K562 (cell line): ENCODE data around the gene HAPLN2. TPM values are rescaled to one million over a fixed set of nuclear protein-coding genes. Genes with fewer than 3 reads are reported as not detected.

Experiments
- BHLHE40 ChIP-seq: IDR thresholded peaks from 2 replicates; pipeline ENCODE4 v1.6.1; 2011; ENCODE audit warnings: low read length, improper control_type of control experiment
- POLR2B ChIP-seq: fragments of 450-650 bp; IDR thresholded peaks from 2 replicates; pipeline ENCODE4 v1.6.1; 2018; ENCODE audit warnings: low read depth; ENCODE audit not compliant: partially characterized antibody
- PTTG1 ChIP-seq: fragments of 450-650 bp; IDR thresholded peaks from 2 replicates; pipeline ENCODE4 v1.6.1; 2016; ENCODE audit warnings: low read depth, mild to moderate bottlenecking, missing genetic modification characterization, missing compliant biosample characterization
- SMAD4 ChIP-seq: fragments of 250-450 bp; sonication (Bioruptor Pico); conservative IDR thresholded peaks from 2 replicates; pipeline ENCODE4 v1.8.0; 2021; ENCODE audit warnings: inconsistent platforms, mild to moderate bottlenecking, moderate library complexity
- polyA plus RNA-seq, 8 experiments: library from polyadenylated mRNA; depleted of rRNA in 4 of 8; stranded (reverse) in 5 of 8; unstranded in 3 of 8; fragments of >200 nt; fragmentation: Nextera tagmentation in 2 of 8; fragmentation: Illumina TruSeq in 1 of 8; extraction: Ambion mirVana in 2 of 8; extraction: Trizol in 1 of 8; gene quantifications; 2 replicates each; pipeline versions ENCODE4 v1.2.1 to v1.2.3, GENCODE V29; 2011 to 2014; ENCODE audit warnings: inconsistent platforms in 1 of 8, missing spikeins in 1 of 8
- total RNA-seq, 7 experiments: library from RNA; depleted of rRNA in 6 of 7; stranded (reverse); fragments of >200 nt in 6 of 7; fragmentation: Illumina TruSeq in 2 of 7; extraction: Trizol in 2 of 7; gene quantifications; 2 replicates each; pipeline versions ENCODE4 v1.2.1 to v1.2.3, GENCODE V29; 2011 to 2021; ENCODE audit warnings: low replicate concordance in 1 of 7
- TF ChIP-seq, protein P1 (sequence below), 2 experiments: IDR thresholded peaks; 2 replicates each; pipeline ENCODE4 v1.6.1; 2012; ENCODE audit warnings: improper control_type of control experiment in 2 of 2, low read depth in 2 of 2, low read length in 2 of 2, borderline replicate concordance in 1 of 2
- TF ChIP-seq, protein P2 (sequence below): fragments of 250-450 bp; sonication (Bioruptor Pico); IDR thresholded peaks from 2 replicates; pipeline ENCODE4 v1.4.0; 2020; ENCODE audit warnings: mild to moderate bottlenecking, moderate library complexity, borderline replicate concordance
- TF ChIP-seq, protein P3 (sequence below): sonication (generic); formaldehyde crosslinking; IDR thresholded peaks from 2 replicates; pipeline ENCODE4 v1.8.1; 2022; ENCODE audit warnings: missing genetic modification reagents
- TF ChIP-seq, protein P4 (sequence below): fragments of 450-650 bp; IDR thresholded peaks from 2 replicates; pipeline ENCODE4 v1.6.1; 2016; ENCODE audit warnings: low read depth
- TF ChIP-seq, protein P5 (sequence below): sonication (generic); formaldehyde crosslinking; IDR thresholded peaks from 2 replicates; pipeline ENCODE4 v1.8.0; 2022; ENCODE audit warnings: mild to moderate bottlenecking, missing genetic modification reagents

HAPLN2 gene
- total and polyA plus RNA-seq, 9 of the 15 experiments (the other 6 are each of a cell fraction or from before 2014, with no cell fraction given) = 0.14 to 5.2 (median 3.8) TPM; not detected in 4

DNA sequence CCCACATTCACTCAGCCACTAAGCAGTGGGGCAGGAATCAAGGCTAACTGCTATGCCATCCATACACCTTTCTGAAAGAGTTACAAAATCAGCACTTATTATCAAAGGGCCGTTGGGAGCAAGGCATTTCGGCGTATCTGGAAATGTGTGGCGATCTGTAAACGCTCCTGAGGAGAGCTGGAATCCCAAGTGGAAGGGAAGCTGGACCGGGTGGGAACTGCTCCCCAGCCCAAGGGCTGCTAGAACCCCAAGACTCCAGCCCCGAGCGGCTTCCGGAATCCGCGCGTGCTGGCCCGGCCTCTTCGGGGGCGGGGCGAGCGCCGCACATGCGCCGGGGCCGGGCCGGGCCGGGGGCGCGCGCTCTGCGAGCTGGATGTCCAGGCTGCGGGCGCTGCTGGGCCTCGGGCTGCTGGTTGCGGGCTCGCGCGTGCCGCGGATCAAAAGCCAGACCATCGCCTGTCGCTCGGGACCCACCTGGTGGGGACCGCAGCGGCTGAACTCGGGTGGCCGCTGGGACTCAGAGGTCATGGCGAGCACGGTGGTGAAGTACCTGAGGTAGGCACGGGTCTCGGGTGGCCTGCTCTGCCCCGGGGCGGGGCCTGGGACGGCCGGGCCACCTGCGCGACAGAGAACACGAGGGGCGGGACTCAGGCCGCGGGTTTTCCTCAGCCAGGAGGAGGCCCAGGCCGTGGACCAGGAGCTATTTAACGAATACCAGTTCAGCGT lies 27.6 kb upstream of the HAPLN2 start, which contains the start of gene NAXE (continued):
- TF ChIP-seq, protein P1, sequence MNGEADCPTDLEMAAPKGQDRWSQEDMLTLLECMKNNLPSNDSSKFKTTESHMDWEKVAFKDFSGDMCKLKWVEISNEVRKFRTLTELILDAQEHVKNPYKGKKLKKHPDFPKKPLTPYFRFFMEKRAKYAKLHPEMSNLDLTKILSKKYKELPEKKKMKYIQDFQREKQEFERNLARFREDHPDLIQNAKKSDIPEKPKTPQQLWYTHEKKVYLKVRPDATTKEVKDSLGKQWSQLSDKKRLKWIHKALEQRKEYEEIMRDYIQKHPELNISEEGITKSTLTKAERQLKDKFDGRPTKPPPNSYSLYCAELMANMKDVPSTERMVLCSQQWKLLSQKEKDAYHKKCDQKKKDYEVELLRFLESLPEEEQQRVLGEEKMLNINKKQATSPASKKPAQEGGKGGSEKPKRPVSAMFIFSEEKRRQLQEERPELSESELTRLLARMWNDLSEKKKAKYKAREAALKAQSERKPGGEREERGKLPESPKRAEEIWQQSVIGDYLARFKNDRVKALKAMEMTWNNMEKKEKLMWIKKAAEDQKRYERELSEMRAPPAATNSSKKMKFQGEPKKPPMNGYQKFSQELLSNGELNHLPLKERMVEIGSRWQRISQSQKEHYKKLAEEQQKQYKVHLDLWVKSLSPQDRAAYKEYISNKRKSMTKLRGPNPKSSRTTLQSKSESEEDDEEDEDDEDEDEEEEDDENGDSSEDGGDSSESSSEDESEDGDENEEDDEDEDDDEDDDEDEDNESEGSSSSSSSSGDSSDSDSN (IDR thresholded peaks at IDR 0.05; ENCODE audit: borderline replicate concordance in 1 of 2, low read depth in 2 of 2, low read length in 2 of 2) = 0 out of 4 replicates have a peak, but pooled peaks of 1 of the 2 experiments have one; percentile 36
- TF ChIP-seq, protein P2, sequence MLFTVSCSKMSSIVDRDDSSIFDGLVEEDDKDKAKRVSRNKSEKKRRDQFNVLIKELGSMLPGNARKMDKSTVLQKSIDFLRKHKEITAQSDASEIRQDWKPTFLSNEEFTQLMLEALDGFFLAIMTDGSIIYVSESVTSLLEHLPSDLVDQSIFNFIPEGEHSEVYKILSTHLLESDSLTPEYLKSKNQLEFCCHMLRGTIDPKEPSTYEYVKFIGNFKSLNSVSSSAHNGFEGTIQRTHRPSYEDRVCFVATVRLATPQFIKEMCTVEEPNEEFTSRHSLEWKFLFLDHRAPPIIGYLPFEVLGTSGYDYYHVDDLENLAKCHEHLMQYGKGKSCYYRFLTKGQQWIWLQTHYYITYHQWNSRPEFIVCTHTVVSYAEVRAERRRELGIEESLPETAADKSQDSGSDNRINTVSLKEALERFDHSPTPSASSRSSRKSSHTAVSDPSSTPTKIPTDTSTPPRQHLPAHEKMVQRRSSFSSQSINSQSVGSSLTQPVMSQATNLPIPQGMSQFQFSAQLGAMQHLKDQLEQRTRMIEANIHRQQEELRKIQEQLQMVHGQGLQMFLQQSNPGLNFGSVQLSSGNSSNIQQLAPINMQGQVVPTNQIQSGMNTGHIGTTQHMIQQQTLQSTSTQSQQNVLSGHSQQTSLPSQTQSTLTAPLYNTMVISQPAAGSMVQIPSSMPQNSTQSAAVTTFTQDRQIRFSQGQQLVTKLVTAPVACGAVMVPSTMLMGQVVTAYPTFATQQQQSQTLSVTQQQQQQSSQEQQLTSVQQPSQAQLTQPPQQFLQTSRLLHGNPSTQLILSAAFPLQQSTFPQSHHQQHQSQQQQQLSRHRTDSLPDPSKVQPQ (CRISPR knock-in tag) = no peak
- TF ChIP-seq SMAD4 (CRISPR knock-in tag) (no peak; the same call in 1 of the 2 replicates), BHLHE40 (peak; percentile 60), PTTG1 (tag) (no peak), POLR2B (peak; percentile 90)
- TF ChIP-seq, protein P3, sequence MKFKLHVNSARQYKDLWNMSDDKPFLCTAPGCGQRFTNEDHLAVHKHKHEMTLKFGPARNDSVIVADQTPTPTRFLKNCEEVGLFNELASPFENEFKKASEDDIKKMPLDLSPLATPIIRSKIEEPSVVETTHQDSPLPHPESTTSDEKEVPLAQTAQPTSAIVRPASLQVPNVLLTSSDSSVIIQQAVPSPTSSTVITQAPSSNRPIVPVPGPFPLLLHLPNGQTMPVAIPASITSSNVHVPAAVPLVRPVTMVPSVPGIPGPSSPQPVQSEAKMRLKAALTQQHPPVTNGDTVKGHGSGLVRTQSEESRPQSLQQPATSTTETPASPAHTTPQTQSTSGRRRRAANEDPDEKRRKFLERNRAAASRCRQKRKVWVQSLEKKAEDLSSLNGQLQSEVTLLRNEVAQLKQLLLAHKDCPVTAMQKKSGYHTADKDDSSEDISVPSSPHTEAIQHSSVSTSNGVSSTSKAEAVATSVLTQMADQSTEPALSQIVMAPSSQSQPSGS (CRISPR knock-in tag) = no peak
- TF ChIP-seq, protein P4, sequence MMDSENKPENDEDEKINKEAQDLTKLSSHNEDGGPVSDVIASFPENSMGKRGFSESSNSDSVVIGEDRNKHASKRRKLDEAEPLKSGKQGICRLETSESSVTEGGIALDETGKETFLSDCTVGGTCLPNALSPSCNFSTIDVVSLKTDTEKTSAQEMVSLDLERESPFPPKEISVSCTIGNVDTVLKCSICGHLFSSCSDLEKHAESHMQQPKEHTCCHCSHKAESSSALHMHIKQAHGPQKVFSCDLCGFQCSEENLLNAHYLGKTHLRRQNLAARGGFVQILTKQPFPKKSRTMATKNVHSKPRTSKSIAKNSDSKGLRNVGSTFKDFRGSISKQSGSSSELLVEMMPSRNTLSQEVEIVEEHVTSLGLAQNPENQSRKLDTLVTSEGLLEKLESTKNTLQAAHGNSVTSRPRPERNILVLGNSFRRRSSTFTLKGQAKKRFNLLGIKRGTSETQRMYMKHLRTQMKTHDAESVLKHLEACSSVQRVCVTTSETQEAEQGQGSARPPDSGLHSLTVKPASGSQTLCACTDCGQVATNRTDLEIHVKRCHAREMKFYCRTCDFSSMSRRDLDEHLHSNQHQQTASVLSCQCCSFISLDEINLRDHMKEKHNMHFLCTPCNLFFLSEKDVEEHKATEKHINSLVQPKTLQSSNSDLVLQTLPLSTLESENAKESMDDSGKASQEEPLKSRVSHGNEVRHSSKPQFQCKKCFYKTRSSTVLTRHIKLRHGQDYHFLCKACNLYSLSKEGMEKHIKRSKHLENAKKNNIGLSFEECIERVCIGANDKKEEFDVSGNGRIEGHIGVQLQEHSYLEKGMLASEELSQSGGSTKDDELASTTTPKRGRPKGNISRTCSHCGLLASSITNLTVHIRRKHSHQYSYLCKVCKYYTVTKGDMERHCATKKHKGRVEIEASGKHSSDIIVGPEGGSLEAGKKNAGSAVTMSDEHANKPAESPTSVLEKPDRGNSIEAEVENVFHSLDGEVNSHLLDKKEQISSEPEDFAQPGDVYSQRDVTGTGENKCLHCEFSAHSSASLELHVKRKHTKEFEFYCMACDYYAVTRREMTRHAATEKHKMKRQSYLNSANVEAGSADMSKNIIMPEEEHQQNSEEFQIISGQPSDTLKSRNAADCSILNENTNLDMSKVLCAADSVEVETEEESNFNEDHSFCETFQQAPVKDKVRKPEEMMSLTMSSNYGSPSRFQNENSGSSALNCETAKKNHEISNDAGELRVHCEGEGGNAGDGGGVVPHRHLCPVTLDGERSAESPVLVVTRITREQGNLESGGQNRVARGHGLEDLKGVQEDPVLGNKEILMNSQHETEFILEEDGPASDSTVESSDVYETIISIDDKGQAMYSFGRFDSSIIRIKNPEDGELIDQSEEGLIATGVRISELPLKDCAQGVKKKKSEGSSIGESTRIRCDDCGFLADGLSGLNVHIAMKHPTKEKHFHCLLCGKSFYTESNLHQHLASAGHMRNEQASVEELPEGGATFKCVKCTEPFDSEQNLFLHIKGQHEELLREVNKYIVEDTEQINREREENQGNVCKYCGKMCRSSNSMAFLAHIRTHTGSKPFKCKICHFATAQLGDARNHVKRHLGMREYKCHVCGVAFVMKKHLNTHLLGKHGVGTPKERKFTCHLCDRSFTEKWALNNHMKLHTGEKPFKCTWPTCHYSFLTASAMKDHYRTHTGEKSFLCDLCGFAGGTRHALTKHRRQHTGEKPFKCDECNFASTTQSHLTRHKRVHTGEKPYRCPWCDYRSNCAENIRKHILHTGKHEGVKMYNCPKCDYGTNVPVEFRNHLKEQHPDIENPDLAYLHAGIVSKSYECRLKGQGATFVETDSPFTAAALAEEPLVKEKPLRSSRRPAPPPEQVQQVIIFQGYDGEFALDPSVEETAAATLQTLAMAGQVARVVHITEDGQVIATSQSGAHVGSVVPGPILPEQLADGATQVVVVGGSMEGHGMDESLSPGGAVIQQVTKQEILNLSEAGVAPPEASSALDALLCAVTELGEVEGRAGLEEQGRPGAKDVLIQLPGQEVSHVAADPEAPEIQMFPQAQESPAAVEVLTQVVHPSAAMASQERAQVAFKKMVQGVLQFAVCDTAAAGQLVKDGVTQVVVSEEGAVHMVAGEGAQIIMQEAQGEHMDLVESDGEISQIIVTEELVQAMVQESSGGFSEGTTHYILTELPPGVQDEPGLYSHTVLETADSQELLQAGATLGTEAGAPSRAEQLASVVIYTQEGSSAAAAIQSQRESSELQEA = no peak
- TF ChIP-seq, protein P5, sequence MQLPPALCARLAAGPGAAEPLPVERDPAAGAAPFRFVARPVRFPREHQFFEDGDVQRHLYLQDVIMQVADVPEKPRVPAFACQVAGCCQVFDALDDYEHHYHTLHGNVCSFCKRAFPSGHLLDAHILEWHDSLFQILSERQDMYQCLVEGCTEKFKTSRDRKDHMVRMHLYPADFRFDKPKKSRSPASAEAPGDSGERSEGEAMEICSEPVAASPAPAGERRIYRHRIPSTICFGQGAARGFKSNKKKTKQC (CRISPR knock-in tag) = no peak
